ENCODE results near the gene APOL6. TPM values are rescaled to one million over a fixed set of nuclear protein-coding genes. Genes with fewer than 3 reads are reported as not detected.

APOL6 gene
- total and polyA plus RNA-seq, 2 of the 13 experiments (the other 11 are each of a cell fraction or from before 2014, with no cell fraction given) = 5.2 to 7.5 TPM

GRCh38 chr22:35627267-35628041 is 20.8 kb upstream of the APOL6 start (continued):
- TF ChIP-seq ARID4A (CRISPR knock-in tag; IDR thresholded peaks at IDR 0.05; ENCODE audit: borderline replicate concordance) (peak; percentile 50; the same call in 1 of the 2 replicates), SALL2 (CRISPR knock-in tag; IDR thresholded peaks at IDR 0.05) (0 out of 2 replicates have a peak, but pooled peaks have one; percentile 39), ZNF775 (CRISPR knock-in tag; IDR thresholded peaks at IDR 0.05; ENCODE audit: borderline replicate concordance) (no peak), SNAPC5 (CRISPR knock-in tag; IDR thresholded peaks at IDR 0.05; ENCODE audit: borderline replicate concordance) (no peak), YEATS4 (CRISPR knock-in tag; IDR thresholded peaks at IDR 0.05; ENCODE audit: borderline replicate concordance) (peak; percentile 64; the same call in 1 of the 2 replicates), ZNF292 (CRISPR knock-in tag; IDR thresholded peaks at IDR 0.05; ENCODE audit: borderline replicate concordance, low read depth) (peak; percentile 36; the same call in 1 of the 2 replicates), PHF21A (CRISPR knock-in tag; IDR thresholded peaks at IDR 0.05) (peak; percentile 25; the same call in 1 of the 2 replicates), ZNF574 (CRISPR knock-in tag; IDR thresholded peaks at IDR 0.05) (peak; percentile 61), ZNF567 (CRISPR knock-in tag; IDR thresholded peaks at IDR 0.05; ENCODE audit: borderline replicate concordance) (0 out of 2 replicates have a peak, but pooled peaks have one; percentile 24), ZNF878 (CRISPR knock-in tag; IDR thresholded peaks at IDR 0.05) (no peak), RARA (CRISPR knock-in tag; IDR thresholded peaks at IDR 0.05) (0 out of 2 replicates have a peak, but pooled peaks have one; percentile 18), ZNF75D (CRISPR knock-in tag; IDR thresholded peaks at IDR 0.05; ENCODE audit: borderline replicate concordance) (no peak), ATF1 (CRISPR knock-in tag; IDR thresholded peaks at IDR 0.05) (no peak), KMT2A (CRISPR knock-in tag; IDR thresholded peaks at IDR 0.05) (no peak), ZNF749 (CRISPR knock-in tag; IDR thresholded peaks at IDR 0.05; ENCODE audit: borderline replicate concordance) (0 out of 2 replicates have a peak, but pooled peaks have one; percentile 33), CTCF (CRISPR knock-in tag; IDR thresholded peaks at IDR 0.05) (peak; percentile 89), KDM3A (CRISPR knock-in tag; IDR thresholded peaks at IDR 0.05; ENCODE audit: low read depth) (0 out of 2 replicates have a peak, but pooled peaks have one; percentile 39), TAF1 (CRISPR knock-in tag; IDR thresholded peaks at IDR 0.05) (peak; percentile 41; the same call in 1 of the 2 replicates), SMC3 (IDR thresholded peaks at IDR 0.05; ENCODE audit: low read length) (peak; percentile 56; the same call in 1 of the 2 replicates), ZFP90 (CRISPR knock-in tag; IDR thresholded peaks at IDR 0.05; ENCODE audit: borderline replicate concordance) (peak; percentile 71; the same call in 1 of the 2 replicates)
